Neural progenitor cell (in vitro differentiated cells): Measurements from ENCODE around the gene GARIN5A. TPM values are rescaled to one million over a fixed set of nuclear protein-coding genes. Genes with fewer than 3 reads are reported as not detected.

Source experiments
- DNase-seq: peaks from one replicate; pipeline ENCODE4 v3.0.0-alpha.2; 2016; ENCODE audit warnings: low spot score
- H2AFZ ChIP-seq: fragments of 200-600 bp; sonication (generic); replicated peaks from 2 replicates; pipeline ENCODE4 v1.6.1; 2016; ENCODE audit warnings: antibody characterized with exemption
- H3F3A ChIP-seq: fragments of 200-600 bp; sonication (generic); 2 replicates; pipeline ENCODE4 v1.6.1; 2016; ENCODE audit warnings: antibody characterized with exemption, low read depth
- H3K27ac ChIP-seq: fragments of 200-600 bp; sonication (generic); 2 replicates; pipeline ENCODE4 v1.5.1; 2016; ENCODE audit warnings: mild to moderate bottlenecking
- H3K27me3 ChIP-seq: fragments of 200-600 bp; sonication (generic); 2 replicates; pipeline ENCODE4 v1.6.1; 2016; ENCODE audit warnings: mild to moderate bottlenecking, moderate library complexity
- H3K36me3 ChIP-seq: fragments of 200-600 bp; sonication (generic); 2 replicates; pipeline ENCODE4 v1.5.1; 2016
- H3K4me1 ChIP-seq: fragments of 200-600 bp; sonication (generic); 2 replicates; pipeline ENCODE4 v1.6.1; 2016; ENCODE audit warnings: mixed run types
- H3K4me2 ChIP-seq: fragments of 200-600 bp; sonication (generic); 2 replicates; pipeline ENCODE4 v1.6.1; 2016
- H3K4me3 ChIP-seq: fragments of 200-600 bp; sonication (generic); 2 replicates; pipeline ENCODE4 v1.5.1; 2016
- H3K79me2 ChIP-seq: fragments of 200-600 bp; sonication (generic); 2 replicates; pipeline ENCODE4 v1.6.1; 2016; ENCODE audit warnings: low read depth
- H3K9ac ChIP-seq: fragments of 200-600 bp; sonication (generic); 2 replicates; pipeline ENCODE4 v1.6.1; 2016
- H3K9me3 ChIP-seq: fragments of 200-600 bp; sonication (generic); 2 replicates; pipeline ENCODE4 v1.5.1; 2016; ENCODE audit warnings: low read depth
- H4K20me1 ChIP-seq: fragments of 200-600 bp; sonication (generic); 2 replicates; pipeline ENCODE4 v1.6.1; 2016; ENCODE audit warnings: low read depth
- H3K27ac Mint-ChIP-seq: 3 replicates; pipeline ENCODE4 v1.8.0; 2021; ENCODE audit warnings: mixed read lengths
- H3K27me3 Mint-ChIP-seq: 2 replicates; pipeline ENCODE4 v1.8.0; 2022; ENCODE audit warnings: low read depth, mild to moderate bottlenecking, inconsistent platforms, moderate library complexity, mixed read lengths; ENCODE audit not compliant: insufficient read depth
- H3K36me3 Mint-ChIP-seq: 3 replicates; pipeline ENCODE4 v1.8.0; 2021; ENCODE audit warnings: mixed read lengths
- H3K4me1 Mint-ChIP-seq: 3 replicates; pipeline ENCODE4 v1.8.0; 2021; ENCODE audit warnings: mixed read lengths
- H3K4me3 Mint-ChIP-seq: 3 replicates; pipeline ENCODE4 v1.8.0; 2021; ENCODE audit warnings: mild to moderate bottlenecking, moderate library complexity, mixed read lengths
- H3K9me3 Mint-ChIP-seq: 3 replicates; pipeline ENCODE4 v1.8.0; 2020; ENCODE audit warnings: mixed read lengths
- CTCF ChIP-seq: fragments of 200-600 bp; sonication (generic); IDR thresholded peaks from 2 replicates; pipeline ENCODE4 v1.5.1; 2017; ENCODE audit warnings: antibody characterized with exemption, mild to moderate bottlenecking
- EZH2 ChIP-seq: fragments of 200-600 bp; sonication (generic); IDR thresholded peaks from 2 replicates; pipeline ENCODE4 v1.6.1; 2017; ENCODE audit warnings: antibody characterized with exemption, mild to moderate bottlenecking, moderate library complexity
- EZH2phosphoT487 ChIP-seq: fragments of 200-600 bp; sonication (generic); IDR thresholded peaks from 2 replicates; pipeline ENCODE4 v1.6.1; 2017; ENCODE audit warnings: antibody characterized with exemption
- total RNA-seq: library from RNA; depleted of rRNA; stranded (reverse); fragments of >200 nt; gene quantifications from 2 replicates; pipeline ENCODE4 v1.2.3, GENCODE V29; 2015; ENCODE audit warnings: low replicate concordance

GARIN5A gene
- total RNA-seq, 1 donor from 2014 or later, result 5.6 TPM

DNA sequence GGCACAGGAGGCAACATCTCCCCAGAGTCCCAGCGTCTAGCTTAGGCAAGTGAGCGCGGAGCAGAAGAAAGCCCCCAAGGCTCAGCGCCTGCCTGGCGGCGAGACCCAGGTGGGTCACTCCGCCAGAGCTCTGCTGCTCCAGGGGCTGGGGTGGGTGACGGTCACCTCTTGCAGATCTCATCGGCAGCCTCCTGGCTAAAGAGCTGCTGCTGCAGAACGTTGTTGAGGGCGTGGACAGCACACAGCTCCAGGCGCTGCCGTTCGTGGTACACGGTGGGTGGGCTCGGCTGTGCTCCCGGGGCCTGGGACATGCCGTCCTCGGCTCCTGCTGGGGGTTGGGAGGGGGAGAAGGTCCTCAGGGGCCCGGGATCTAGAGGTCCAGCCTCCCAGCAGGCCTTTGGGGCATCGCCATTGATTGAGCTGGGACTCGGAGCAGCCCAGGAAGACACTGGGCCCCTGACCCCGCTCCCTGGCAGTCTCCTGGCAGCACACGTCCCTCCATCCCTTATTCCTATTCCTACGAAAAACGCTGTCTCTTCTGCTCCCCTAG lies 33.5 kb upstream of the GARIN5A start:
- H3K9me3 ChIP-seq, result no peaks in the 10 kb centered on the region
- no peaks in the 10 kb centered on the region for H3K36me3 ChIP-seq
- no peaks in the 10 kb centered on the region for H3K36me3 Mint-ChIP-seq
- no peak overlapping the region for H2AFZ ChIP-seq
- peak overlapping the region; percentile 47 for H3K4me3 ChIP-seq
- DNase-seq, result peak; percentile 35
- peaks cover 12% of the 10 kb centered on the region for H3K4me1 ChIP-seq
- H3K27me3 Mint-ChIP-seq, result peaks cover 27% of the 10 kb centered on the region
- H3K79me2 ChIP-seq, result no peaks in the 10 kb centered on the region
- H3K27ac ChIP-seq, result no peak overlapping the region
- no peak for TF ChIP-seq CTCF
- TF ChIP-seq EZH2, result no peak
- no peak for TF ChIP-seq EZH2phosphoT487
- H3K4me3 Mint-ChIP-seq, result peak overlapping the region; percentile 85
- no peaks in the 10 kb centered on the region for H4K20me1 ChIP-seq
- no peaks in the 10 kb centered on the region for H3K9me3 Mint-ChIP-seq
- H3K27ac Mint-ChIP-seq, result peak overlapping the region; percentile 76
- no peaks in the 10 kb centered on the region for H3F3A ChIP-seq
- no peaks in the 10 kb centered on the region for H3K27me3 ChIP-seq
- H3K9ac ChIP-seq, result no peak overlapping the region
- H3K4me2 ChIP-seq, result peak overlapping the region; percentile 36
- H3K4me1 Mint-ChIP-seq, result peaks cover 49% of the 10 kb centered on the region

DNA sequence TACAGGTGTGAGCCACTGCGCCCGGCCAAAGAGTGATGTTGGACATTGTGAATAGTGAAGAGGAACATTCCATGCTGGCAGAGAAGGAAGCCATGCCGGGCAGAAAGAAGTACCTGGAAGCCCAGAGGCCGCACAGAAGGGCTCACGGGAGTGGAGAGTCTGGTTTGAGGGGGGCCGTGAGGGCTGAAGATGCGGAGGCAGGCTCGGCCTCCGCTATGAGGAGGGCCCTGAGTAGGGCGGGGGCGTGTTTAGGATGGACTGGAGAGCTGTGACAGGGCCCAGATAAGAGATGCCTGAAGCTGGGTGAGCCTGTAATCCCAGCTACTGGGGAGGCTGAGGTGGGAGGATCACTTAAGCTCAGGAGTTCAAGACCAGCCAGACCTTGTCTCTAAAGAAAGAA lies 32.7 kb upstream of the GARIN5A start:
- no peak overlapping the region for H2AFZ ChIP-seq
- H3K4me1 ChIP-seq, result peaks cover 11% of the 10 kb centered on the region
- no peak overlapping the region for H3K9ac ChIP-seq

GRCh38 chr19:50508843-50509190 lies 32.2 kb upstream of the GARIN5A start:
- no peak for DNase-seq
- H3K36me3 ChIP-seq, result no peaks in the 10 kb centered on the region
- no peaks in the 10 kb centered on the region for H3K9me3 Mint-ChIP-seq
- no peak overlapping the region for H3K4me3 ChIP-seq
- no peak for TF ChIP-seq EZH2phosphoT487
- no peak for TF ChIP-seq EZH2
- no peak for TF ChIP-seq CTCF
- H3K27ac ChIP-seq, result no peak overlapping the region
- H3K4me1 ChIP-seq, result peaks cover 6% of the 10 kb centered on the region
- no peaks in the 10 kb centered on the region for H3K9me3 ChIP-seq
- peak overlapping the region; percentile 57 for H3K4me3 Mint-ChIP-seq
- no peaks in the 10 kb centered on the region for H3K36me3 Mint-ChIP-seq
- H3K27me3 Mint-ChIP-seq, result peaks cover 27% of the 10 kb centered on the region
- peak overlapping the region; percentile 97 for H3K27ac Mint-ChIP-seq
- no peaks in the 10 kb centered on the region for H3F3A ChIP-seq
- no peak overlapping the region for H3K4me2 ChIP-seq
- no peaks in the 10 kb centered on the region for H3K27me3 ChIP-seq
- H3K4me1 Mint-ChIP-seq, result peaks cover 42% of the 10 kb centered on the region
- no peaks in the 10 kb centered on the region for H3K79me2 ChIP-seq
- H4K20me1 ChIP-seq, result no peaks in the 10 kb centered on the region
- no peak overlapping the region for H2AFZ ChIP-seq
- no peak overlapping the region for H3K9ac ChIP-seq

More for the DNA sequence above, 32.7 kb upstream of the GARIN5A start:
- H3K27me3 ChIP-seq, result no peaks in the 10 kb centered on the region
- Mint-ChIP-seq H3K27ac (peak overlapping the region; percentile 91), H3K36me3 (no peaks in the 10 kb centered on the region), H3K27me3 (peaks cover 27% of the 10 kb centered on the region), H3K4me3 (peak overlapping the region; percentile 81), H3K4me1 (peaks cover 47% of the 10 kb centered on the region), H3K9me3 (no peaks in the 10 kb centered on the region)
- H3K79me2 ChIP-seq, result no peaks in the 10 kb centered on the region
- no peak for DNase-seq
- no peaks in the 10 kb centered on the region for H3K36me3 ChIP-seq
- TF ChIP-seq EZH2, result no peak
- no peak for TF ChIP-seq EZH2phosphoT487
- TF ChIP-seq CTCF, result no peak
- no peaks in the 10 kb centered on the region for H4K20me1 ChIP-seq
- H3K9me3 ChIP-seq, result no peaks in the 10 kb centered on the region
- H3F3A ChIP-seq, result no peaks in the 10 kb centered on the region
- H3K27ac ChIP-seq, result no peak overlapping the region
- no peak overlapping the region for H3K4me2 ChIP-seq
- no peak overlapping the region for H3K4me3 ChIP-seq
